AG10803 (cell line): ENCODE data around the gene SELENOT.

ENCODE experiments used
- DNase-seq: peaks from one replicate; pipeline ENCODE4 v3.0.0; 2010; ENCODE audit warnings: low read depth
- H3K4me3 ChIP-seq: 2 replicates; pipeline ENCODE4 v1.5.1; 2011; ENCODE audit warnings: mild to moderate bottlenecking, low read length, control low read depth
- TF ChIP-seq, protein P1 (sequence below): conservative IDR thresholded peaks from 2 replicates; pipeline ENCODE4 v1.5.1; 2011; ENCODE audit warnings: mild to moderate bottlenecking, low read length, control low read depth, inconsistent platforms

The SELENOT gene

DNA sequence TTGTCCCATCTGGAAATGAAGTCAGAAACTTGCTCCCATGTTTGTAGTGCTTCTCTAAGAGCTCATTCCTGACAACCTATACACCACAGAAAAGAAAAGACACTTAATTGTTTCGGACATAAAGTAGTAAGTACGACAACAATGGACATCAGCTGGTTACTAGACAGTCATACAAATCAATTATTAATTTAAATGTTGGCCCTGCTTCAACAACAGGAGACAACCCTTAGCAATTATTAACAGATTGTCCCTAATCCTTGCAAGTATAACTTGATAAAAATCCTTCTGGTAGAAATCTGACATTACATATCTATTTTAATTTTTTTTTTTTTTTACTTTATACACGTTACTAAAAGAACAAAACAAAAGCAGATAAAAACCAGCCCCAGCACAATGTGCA, 70.8 kb downstream of the SELENOT start:
- DNase-seq, result no peak
- TF ChIP-seq, protein P1, sequence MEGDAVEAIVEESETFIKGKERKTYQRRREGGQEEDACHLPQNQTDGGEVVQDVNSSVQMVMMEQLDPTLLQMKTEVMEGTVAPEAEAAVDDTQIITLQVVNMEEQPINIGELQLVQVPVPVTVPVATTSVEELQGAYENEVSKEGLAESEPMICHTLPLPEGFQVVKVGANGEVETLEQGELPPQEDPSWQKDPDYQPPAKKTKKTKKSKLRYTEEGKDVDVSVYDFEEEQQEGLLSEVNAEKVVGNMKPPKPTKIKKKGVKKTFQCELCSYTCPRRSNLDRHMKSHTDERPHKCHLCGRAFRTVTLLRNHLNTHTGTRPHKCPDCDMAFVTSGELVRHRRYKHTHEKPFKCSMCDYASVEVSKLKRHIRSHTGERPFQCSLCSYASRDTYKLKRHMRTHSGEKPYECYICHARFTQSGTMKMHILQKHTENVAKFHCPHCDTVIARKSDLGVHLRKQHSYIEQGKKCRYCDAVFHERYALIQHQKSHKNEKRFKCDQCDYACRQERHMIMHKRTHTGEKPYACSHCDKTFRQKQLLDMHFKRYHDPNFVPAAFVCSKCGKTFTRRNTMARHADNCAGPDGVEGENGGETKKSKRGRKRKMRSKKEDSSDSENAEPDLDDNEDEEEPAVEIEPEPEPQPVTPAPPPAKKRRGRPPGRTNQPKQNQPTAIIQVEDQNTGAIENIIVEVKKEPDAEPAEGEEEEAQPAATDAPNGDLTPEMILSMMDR, result no peak
- no peak overlapping the region for H3K4me3 ChIP-seq

DNA sequence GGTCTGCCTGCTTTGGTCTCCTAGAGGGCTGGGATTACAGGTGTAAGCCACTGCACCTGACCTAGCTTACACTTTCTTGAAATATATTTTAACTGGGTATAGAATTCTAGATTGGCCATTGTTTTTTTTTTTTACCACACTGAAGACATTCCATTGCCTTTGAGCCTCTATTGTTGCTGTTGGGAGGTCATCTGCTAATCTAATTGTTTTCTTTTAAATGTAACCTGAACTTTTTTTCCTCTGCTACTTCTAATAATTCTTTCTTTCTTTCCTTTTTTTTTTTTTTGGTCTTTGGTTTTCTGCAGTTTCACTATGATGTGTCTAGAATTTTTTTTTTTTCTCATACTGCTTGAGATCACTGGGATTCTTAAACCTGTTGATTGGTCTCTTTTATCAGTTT, 72.5 kb downstream of the SELENOT start:
- no peak for DNase-seq
- TF ChIP-seq, protein P1, result no peak
- H3K4me3 ChIP-seq, result no peak overlapping the region
